HL-60 (cell line): ENCODE measurements around the gene MYD88.
"Not testable (repeated sequence)": the region's sequence is repeated elsewhere in the genome, so short reads cannot be mapped to it uniquely, and the experiment has no call there.

Source experiments
- CTCF ChIP-seq: IDR thresholded peaks from one replicate; pipeline ENCODE4 v1.5.1; 2011; ENCODE audit warnings: low read length, control low read depth, inconsistent platforms; ENCODE audit not compliant: insufficient read depth
- POLR2AphosphoS5 ChIP-seq: IDR thresholded peaks from 2 replicates; pipeline ENCODE4 v1.6.1; 2012; ENCODE audit warnings: low read depth
- REST ChIP-seq: IDR thresholded peaks from 2 replicates; pipeline ENCODE4 v1.6.1; 2012; ENCODE audit warnings: low read depth; ENCODE audit not compliant: insufficient replicate concordance
- SPI1 ChIP-seq: IDR thresholded peaks from 2 replicates; pipeline ENCODE4 v1.6.1; 2012; ENCODE audit warnings: low read depth, mild to moderate bottlenecking, borderline replicate concordance

GRCh38 chr3:38134517-38135143, 3.8 kb upstream of the MYD88 start:
- TF ChIP-seq CTCF, POLR2AphosphoS5, REST, SPI1: not testable (repeated sequence)
